Vagina (tissue), 2 donors: Measurements from ENCODE around the gene GATA5.

Source experiments
- POLR2A ChIP-seq, 2 donors: fragments of 450-650 bp; IDR thresholded peaks; one replicate each; pipeline ENCODE4 v1.6.1; 2017; ENCODE audit warnings: antibody characterized with exemption in 2 of 2, mild to moderate bottlenecking in 2 of 2, moderate library complexity in 2 of 2
- POLR2AphosphoS5 ChIP-seq, 2 donors: sonication (generic); formaldehyde crosslinking; IDR thresholded peaks; one replicate each; pipeline ENCODE4 v1.9.0; 2017; ENCODE audit warnings: antibody characterized with exemption in 2 of 2, mild to moderate bottlenecking in 2 of 2, low read depth in 1 of 2; ENCODE audit not compliant: insufficient read depth in 1 of 2

GRCh38 chr20:62413896-62414481 is 61.8 kb downstream of the GATA5 start:
- TF ChIP-seq POLR2AphosphoS5 (IDR thresholded peaks at IDR 0.05; ENCODE audit: insufficient read depth in 1 of 2, low read depth in 1 of 2) (no peak), POLR2A (IDR thresholded peaks at IDR 0.05) (no peak)
